Measurements from ENCODE around the gene TDRD3. TPM values are rescaled to one million over a fixed set of nuclear protein-coding genes. Genes with fewer than 3 reads are reported as not detected.

Gene TDRD3
- total RNA-seq, 1 donor, result 17.3 TPM

- no peak for DNase-seq (ENCODE audit: low read depth)
- no peak for TF ChIP-seq CTCF (IDR thresholded peaks at IDR 0.05; ENCODE audit: insufficient read depth, low read depth, low read length)
- no peak overlapping the region for H3K4me3 ChIP-seq (ENCODE audit: low read depth, low read length)
Measured at GRCh38 chr13:60620611-60621395, 223.8 kb downstream of the TDRD3 start.

GRCh38 chr13:60623151-60623550, 226.1 kb downstream of the TDRD3 start:
- DNase-seq (ENCODE audit: low read depth), result no peak
- no peak overlapping the region for H3K4me3 ChIP-seq (ENCODE audit: low read depth, low read length)
- TF ChIP-seq CTCF (IDR thresholded peaks at IDR 0.05; ENCODE audit: insufficient read depth, low read depth, low read length), result no peak

Small RNA genes lying within 50 kb of the gene (small RNA-seq; reads per million reads assigned to genes)
- not detected for gene RNA5SP31

Other genes with a start within 250 kb of the TDRD3 start
- 20.9 and 30.7 TPM in 2 replicates for gene DIAPH3, start 233.3 kb upstream of the TDRD3 start, total RNA-seq

Data from fibroblast of villous mesenchyme (primary cell).